ENCODE measurements around the gene MGLL.

DNA sequence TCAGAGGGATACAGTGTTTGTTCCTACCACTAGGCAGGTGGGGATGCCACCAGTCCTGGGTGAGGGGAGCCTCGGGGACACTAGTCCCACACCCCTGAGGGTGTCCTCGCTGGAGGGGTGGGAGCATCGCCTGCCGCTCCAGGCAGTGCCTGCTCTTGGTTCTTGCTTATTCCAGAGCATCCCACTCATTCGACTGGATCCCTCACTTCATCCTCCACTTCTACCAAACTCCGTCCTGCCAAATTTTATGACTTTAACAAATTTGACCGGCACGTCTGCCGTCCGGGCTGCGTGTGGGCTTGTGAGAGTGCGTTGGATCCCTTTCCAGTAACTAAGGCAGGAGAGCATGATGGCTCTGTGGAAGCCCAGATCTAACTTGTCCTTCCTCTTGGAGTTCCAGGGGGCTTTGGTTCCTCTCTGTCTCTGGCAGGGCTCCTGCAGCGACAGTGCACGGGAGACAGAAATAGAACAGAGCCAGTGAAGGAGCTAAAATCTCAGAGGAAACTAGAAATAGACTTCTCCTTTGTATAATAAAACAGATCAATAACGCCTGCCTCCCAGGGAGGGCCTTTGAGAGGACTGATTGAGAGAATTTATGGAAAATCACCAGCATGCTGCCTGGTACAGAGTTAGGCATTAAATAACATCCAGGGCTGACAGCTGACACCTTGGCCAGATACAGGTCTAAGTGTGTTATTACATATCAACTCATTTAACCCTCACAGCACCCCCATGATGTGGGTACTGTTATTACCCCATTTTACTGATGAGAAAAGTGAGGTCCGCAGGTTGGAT is 34.5 kb downstream of the MGLL start:
- TF ChIP-seq, protein P1, sequence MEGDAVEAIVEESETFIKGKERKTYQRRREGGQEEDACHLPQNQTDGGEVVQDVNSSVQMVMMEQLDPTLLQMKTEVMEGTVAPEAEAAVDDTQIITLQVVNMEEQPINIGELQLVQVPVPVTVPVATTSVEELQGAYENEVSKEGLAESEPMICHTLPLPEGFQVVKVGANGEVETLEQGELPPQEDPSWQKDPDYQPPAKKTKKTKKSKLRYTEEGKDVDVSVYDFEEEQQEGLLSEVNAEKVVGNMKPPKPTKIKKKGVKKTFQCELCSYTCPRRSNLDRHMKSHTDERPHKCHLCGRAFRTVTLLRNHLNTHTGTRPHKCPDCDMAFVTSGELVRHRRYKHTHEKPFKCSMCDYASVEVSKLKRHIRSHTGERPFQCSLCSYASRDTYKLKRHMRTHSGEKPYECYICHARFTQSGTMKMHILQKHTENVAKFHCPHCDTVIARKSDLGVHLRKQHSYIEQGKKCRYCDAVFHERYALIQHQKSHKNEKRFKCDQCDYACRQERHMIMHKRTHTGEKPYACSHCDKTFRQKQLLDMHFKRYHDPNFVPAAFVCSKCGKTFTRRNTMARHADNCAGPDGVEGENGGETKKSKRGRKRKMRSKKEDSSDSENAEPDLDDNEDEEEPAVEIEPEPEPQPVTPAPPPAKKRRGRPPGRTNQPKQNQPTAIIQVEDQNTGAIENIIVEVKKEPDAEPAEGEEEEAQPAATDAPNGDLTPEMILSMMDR (IDR thresholded peaks at IDR 0.05; ENCODE audit: low read depth, low read length, missing input control): no peak
- TF ChIP-seq GABPA (IDR thresholded peaks at IDR 0.05 in 1 of 2, conservative IDR thresholded peaks at IDR 0.05 in 1 of 2) (no peak), FOXA1 (IDR thresholded peaks at IDR 0.05) (no peak), TAF1 (conservative IDR thresholded peaks at IDR 0.05) (no peak), SP1 (IDR thresholded peaks at IDR 0.05) (no peak), RAD21 (IDR thresholded peaks at IDR 0.05) (no peak), YY1 (IDR thresholded peaks at IDR 0.05) (no peak), JUND (IDR thresholded peaks at IDR 0.05) (no peak), EGR1 (IDR thresholded peaks at IDR 0.05; ENCODE audit: low read depth in 2 of 2) (no peak)
- TF ChIP-seq, protein P2, sequence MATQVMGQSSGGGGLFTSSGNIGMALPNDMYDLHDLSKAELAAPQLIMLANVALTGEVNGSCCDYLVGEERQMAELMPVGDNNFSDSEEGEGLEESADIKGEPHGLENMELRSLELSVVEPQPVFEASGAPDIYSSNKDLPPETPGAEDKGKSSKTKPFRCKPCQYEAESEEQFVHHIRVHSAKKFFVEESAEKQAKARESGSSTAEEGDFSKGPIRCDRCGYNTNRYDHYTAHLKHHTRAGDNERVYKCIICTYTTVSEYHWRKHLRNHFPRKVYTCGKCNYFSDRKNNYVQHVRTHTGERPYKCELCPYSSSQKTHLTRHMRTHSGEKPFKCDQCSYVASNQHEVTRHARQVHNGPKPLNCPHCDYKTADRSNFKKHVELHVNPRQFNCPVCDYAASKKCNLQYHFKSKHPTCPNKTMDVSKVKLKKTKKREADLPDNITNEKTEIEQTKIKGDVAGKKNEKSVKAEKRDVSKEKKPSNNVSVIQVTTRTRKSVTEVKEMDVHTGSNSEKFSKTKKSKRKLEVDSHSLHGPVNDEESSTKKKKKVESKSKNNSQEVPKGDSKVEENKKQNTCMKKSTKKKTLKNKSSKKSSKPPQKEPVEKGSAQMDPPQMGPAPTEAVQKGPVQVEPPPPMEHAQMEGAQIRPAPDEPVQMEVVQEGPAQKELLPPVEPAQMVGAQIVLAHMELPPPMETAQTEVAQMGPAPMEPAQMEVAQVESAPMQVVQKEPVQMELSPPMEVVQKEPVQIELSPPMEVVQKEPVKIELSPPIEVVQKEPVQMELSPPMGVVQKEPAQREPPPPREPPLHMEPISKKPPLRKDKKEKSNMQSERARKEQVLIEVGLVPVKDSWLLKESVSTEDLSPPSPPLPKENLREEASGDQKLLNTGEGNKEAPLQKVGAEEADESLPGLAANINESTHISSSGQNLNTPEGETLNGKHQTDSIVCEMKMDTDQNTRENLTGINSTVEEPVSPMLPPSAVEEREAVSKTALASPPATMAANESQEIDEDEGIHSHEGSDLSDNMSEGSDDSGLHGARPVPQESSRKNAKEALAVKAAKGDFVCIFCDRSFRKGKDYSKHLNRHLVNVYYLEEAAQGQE (IDR thresholded peaks at IDR 0.05): no peak
- TF ChIP-seq, protein P3, sequence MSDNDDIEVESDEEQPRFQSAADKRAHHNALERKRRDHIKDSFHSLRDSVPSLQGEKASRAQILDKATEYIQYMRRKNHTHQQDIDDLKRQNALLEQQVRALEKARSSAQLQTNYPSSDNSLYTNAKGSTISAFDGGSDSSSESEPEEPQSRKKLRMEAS (IDR thresholded peaks at IDR 0.05): no peak
- TF ChIP-seq, protein P4, sequence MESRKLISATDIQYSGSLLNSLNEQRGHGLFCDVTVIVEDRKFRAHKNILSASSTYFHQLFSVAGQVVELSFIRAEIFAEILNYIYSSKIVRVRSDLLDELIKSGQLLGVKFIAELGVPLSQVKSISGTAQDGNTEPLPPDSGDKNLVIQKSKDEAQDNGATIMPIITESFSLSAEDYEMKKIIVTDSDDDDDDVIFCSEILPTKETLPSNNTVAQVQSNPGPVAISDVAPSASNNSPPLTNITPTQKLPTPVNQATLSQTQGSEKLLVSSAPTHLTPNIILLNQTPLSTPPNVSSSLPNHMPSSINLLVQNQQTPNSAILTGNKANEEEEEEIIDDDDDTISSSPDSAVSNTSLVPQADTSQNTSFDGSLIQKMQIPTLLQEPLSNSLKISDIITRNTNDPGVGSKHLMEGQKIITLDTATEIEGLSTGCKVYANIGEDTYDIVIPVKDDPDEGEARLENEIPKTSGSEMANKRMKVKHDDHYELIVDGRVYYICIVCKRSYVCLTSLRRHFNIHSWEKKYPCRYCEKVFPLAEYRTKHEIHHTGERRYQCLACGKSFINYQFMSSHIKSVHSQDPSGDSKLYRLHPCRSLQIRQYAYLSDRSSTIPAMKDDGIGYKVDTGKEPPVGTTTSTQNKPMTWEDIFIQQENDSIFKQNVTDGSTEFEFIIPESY (IDR thresholded peaks at IDR 0.05): no peak
